Choroid plexus epithelial cell (primary cell): ENCODE measurements around the gene TMEM108.
A peak's percentile ranks its signal among the peaks of the same experiment; 100 is the strongest.

Source experiments
- DNase-seq: peaks from one replicate; pipeline ENCODE4 v3.0.0-alpha.2; 2010; ENCODE audit warnings: low read depth
- H3K4me3 ChIP-seq: 2 replicates; pipeline ENCODE4 v1.5.1; 2011; ENCODE audit warnings: low read depth, mild to moderate bottlenecking, control low read depth, low read length, moderate library complexity
- CTCF ChIP-seq: conservative IDR thresholded peaks from 2 replicates; pipeline ENCODE4 v1.5.1; 2011; ENCODE audit warnings: low read depth, mild to moderate bottlenecking, control low read depth, inconsistent platforms, low read length, moderate library complexity

Gene TMEM108

GRCh38 chr3:133276594-133276993, 238.4 kb downstream of the TMEM108 start:
- DNase-seq = no peak
- TF ChIP-seq CTCF = no peak
- H3K4me3 ChIP-seq = no peak overlapping the region

- no peak overlapping the region for H3K4me3 ChIP-seq
- no peak for TF ChIP-seq CTCF
- peak; percentile 29 for DNase-seq
Measured at GRCh38 chr3:133277813-133278212, 239.6 kb downstream of the TMEM108 start.

GRCh38 chr3:133278260-133279043, 240.3 kb downstream of the TMEM108 start:
- TF ChIP-seq CTCF = no peak
- no peak overlapping the region for H3K4me3 ChIP-seq
- DNase-seq = no peak

- H3K4me3 ChIP-seq = no peak overlapping the region
- no peak for TF ChIP-seq CTCF
- no peak for DNase-seq
Measured at GRCh38 chr3:133280586-133280985, 242.4 kb downstream of the TMEM108 start.

- no peak for TF ChIP-seq CTCF
- no peak overlapping the region for H3K4me3 ChIP-seq
- no peak for DNase-seq
Measured at GRCh38 chr3:133282236-133282635, 244.0 kb downstream of the TMEM108 start.

GRCh38 chr3:133283958-133284807, 246.0 kb downstream of the TMEM108 start:
- DNase-seq = no peak
- H3K4me3 ChIP-seq = no peak overlapping the region
- TF ChIP-seq CTCF = no peak

GRCh38 chr3:133289322-133289721, 251.1 kb downstream of the TMEM108 start:
- H3K4me3 ChIP-seq = no peak overlapping the region
- DNase-seq = no peak
- no peak for TF ChIP-seq CTCF
